IMR-90 (cell line): ENCODE data around the gene PSAPL1.

Experiments
- CEBPB ChIP-seq: IDR thresholded peaks from 2 replicates; pipeline ENCODE4 v1.6.1; 2012; ENCODE audit warnings: low read depth, low read length, improper control_type of control experiment
- ELK1 ChIP-seq: fragments of 150-350 bp; IDR thresholded peaks from 2 replicates; pipeline ENCODE4 v1.6.1; 2016; ENCODE audit warnings: low read depth, mild to moderate bottlenecking, low read length, moderate library complexity, borderline replicate concordance
- MAZ ChIP-seq: IDR thresholded peaks from 2 replicates; pipeline ENCODE4 v1.6.1; 2012; ENCODE audit warnings: low read depth, mild to moderate bottlenecking, low read length, improper control_type of control experiment, moderate library complexity, borderline replicate concordance
- MXI1 ChIP-seq: IDR thresholded peaks from 2 replicates; pipeline ENCODE4 v1.6.1; 2012; ENCODE audit warnings: low read depth, mild to moderate bottlenecking, low read length, moderate library complexity, borderline replicate concordance
- POLR2A ChIP-seq: IDR thresholded peaks from 2 replicates; pipeline ENCODE4 v1.6.1; 2012; ENCODE audit warnings: mild to moderate bottlenecking, low read depth, low read length
- SMC3 ChIP-seq: fragments of 150-350 bp; IDR thresholded peaks from 2 replicates; pipeline ENCODE4 v1.6.1; 2016; ENCODE audit warnings: low read depth, mild to moderate bottlenecking, antibody characterized with exemption, low read length, moderate library complexity
- USF2 ChIP-seq: fragments of 150-350 bp; IDR thresholded peaks from 2 replicates; pipeline ENCODE4 v1.6.1; 2017; ENCODE audit warnings: mild to moderate bottlenecking, antibody characterized with exemption, low read length, low read depth
- TF ChIP-seq, protein P1 (sequence below): conservative IDR thresholded peaks from 2 replicates; pipeline ENCODE4 v1.5.1; 2012; ENCODE audit warnings: mild to moderate bottlenecking, low read depth, low read length, improper control_type of control experiment

DNA sequence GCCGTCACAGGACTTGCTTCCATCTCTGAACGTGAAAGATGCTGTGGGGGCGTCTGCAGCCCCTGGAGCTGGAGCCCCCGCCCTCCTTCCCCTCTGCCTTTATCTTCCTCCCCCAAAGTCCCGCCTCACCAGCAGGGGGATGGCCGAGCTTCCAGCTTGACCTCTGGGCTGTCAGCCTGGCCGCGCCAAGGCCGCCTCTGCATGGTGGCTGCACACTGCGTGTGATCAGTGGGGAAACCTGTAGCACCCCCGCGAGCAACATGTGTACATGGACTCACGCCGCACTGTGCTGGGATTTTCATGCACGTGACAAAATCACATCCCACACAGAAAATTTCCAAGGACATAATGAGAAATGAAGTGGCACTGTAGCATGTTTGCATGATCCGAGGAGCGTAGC, 26.5 kb upstream of the PSAPL1 start:
- TF ChIP-seq MXI1: no peak
- TF ChIP-seq, protein P1, sequence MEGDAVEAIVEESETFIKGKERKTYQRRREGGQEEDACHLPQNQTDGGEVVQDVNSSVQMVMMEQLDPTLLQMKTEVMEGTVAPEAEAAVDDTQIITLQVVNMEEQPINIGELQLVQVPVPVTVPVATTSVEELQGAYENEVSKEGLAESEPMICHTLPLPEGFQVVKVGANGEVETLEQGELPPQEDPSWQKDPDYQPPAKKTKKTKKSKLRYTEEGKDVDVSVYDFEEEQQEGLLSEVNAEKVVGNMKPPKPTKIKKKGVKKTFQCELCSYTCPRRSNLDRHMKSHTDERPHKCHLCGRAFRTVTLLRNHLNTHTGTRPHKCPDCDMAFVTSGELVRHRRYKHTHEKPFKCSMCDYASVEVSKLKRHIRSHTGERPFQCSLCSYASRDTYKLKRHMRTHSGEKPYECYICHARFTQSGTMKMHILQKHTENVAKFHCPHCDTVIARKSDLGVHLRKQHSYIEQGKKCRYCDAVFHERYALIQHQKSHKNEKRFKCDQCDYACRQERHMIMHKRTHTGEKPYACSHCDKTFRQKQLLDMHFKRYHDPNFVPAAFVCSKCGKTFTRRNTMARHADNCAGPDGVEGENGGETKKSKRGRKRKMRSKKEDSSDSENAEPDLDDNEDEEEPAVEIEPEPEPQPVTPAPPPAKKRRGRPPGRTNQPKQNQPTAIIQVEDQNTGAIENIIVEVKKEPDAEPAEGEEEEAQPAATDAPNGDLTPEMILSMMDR: no peak
- no peak for TF ChIP-seq SMC3
- no peak for TF ChIP-seq ELK1
- TF ChIP-seq USF2: no peak
- TF ChIP-seq POLR2A: no peak
- no peak for TF ChIP-seq CEBPB
- TF ChIP-seq MAZ: no peak
